ENCODE measurements around the gene SLC4A7. TPM values are rescaled to one million over a fixed set of nuclear protein-coding genes. Genes with fewer than 3 reads are reported as not detected.
"Not testable (repeated sequence)": the region's sequence is repeated elsewhere in the genome, so short reads cannot be mapped to it uniquely, and the experiment has no call there.

SLC4A7 gene
- total RNA-seq, 1 experiment from 2014 or later: 27.0 TPM

DNA sequence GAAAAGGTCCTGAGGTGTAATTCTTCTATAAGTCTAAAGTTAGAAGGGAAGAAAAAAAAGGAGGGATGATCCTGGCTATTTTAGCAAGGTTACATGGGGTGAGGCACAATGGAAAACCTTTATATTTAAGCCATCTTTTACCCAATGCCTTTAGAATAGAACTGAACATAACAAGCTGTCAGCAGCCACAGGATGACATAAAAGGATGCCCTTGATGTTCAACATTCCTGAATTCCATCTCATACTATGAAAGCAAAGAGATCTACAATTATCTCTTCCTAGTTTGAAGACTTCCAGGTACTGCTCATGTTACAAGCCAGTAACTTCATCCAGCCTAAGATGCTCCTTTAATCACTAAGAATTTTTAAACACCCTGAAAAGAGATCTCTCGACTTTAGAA, 141.9 kb downstream of the SLC4A7 start:
- no peak for DNase-seq (ENCODE audit: low spot score)
- in situ Hi-C loops (cut with HindIII; ENCODE audit: low sequenced_read_pairs): no loop called here

DNA sequence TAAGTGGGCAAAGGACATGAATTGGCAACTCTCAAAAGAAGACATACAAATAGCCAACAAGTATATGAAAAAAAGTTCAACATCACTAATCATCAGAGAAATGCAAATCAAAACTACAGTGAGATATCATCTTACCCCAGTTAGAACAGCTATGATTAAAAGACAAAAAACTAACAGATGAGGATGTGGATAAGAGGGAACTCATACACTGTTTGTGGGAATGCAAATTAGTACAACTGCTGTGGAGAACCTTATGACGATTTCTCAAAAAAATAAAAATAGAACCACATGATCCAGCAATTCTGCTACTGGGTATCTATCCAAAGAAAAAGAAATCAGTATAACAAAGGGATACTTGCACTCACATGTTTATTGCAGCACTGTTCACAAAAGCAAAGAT, 143.7 kb downstream of the SLC4A7 start:
- in situ Hi-C loops (cut with HindIII; ENCODE audit: low sequenced_read_pairs): no loop called here
- no peak for DNase-seq (ENCODE audit: low spot score)

DNA sequence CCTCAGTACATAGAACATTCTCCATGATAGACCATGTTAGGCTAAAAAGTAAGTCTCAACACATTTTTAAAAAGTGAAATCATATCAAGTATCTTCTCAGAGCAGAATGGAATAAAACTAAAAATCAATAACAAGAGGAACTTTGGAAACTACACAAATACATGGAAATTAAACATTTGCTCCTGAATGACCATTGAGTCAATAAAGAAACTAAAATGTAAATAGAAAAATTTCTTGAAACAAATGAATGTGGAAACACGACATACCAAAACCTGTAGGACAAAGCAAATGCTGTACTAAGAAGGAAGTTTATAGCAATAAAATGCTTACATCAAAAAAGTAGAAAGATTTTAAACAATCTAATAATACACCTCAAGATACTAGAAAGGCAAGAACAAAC, 148.6 kb downstream of the SLC4A7 start:
- in situ Hi-C loops (cut with HindIII; ENCODE audit: low sequenced_read_pairs): no loop called here
- DNase-seq (ENCODE audit: low spot score): no peak

DNA sequence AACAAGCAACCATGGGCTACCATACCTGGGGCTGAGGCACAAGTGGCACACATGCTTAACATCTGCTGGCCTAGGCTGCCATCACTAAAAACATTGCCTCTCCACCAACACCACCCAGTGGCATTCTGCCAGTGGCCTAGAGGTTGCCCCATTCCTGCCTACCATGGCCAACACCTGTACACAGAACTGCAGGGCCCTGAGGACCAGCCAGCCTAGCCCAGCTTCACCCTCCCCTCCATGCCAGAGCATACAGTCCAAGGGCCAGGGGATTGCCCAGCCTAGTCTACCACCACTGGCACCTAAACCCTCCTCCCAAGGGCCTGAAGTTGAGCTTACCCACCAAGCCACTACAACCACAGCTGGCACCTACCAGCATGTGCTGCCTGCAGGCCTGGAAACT, 150.3 kb downstream of the SLC4A7 start:
- in situ Hi-C loops (cut with HindIII; ENCODE audit: low sequenced_read_pairs): no loop called here
- DNase-seq (ENCODE audit: low spot score): no peak

DNA sequence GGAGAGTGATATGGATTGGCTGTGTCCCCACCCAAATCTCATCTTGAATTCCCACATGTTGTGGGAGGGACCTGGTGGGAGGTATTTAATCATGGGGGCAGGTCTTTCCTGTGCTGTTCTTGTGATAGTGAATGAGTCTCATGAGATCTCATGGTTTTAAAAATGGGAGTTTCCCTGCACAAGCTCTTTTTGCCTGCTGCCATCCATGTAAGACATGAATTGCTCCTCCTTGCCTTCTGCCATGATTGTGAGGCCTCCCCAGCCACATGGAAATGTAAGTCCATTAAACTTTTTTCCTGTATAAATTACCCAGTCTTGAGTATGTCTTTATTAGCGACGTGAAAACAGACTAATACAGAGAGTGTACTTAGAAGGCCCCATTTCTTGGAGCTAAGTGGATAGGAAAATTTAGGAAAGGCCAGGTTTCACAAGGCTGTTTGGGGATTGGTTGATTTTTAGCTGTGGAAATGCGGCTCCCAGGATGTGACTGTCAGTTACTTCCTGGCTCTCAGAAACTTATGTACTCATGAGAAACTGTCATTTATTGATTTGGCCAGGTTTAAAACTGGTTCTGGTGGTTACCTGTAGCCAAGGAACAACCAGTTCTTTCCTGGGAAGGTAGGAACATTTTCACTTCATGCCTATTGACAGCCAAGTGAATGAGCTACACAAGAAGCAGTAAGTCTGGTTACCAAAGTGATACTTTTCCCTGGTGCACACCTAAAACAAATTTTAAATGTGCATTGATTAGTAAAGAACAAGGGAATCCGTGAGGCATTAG, 155.0 kb downstream of the SLC4A7 start:
- in situ Hi-C loops (cut with HindIII; ENCODE audit: low sequenced_read_pairs); DNase-seq (ENCODE audit: low spot score): not testable (repeated sequence)

DNA sequence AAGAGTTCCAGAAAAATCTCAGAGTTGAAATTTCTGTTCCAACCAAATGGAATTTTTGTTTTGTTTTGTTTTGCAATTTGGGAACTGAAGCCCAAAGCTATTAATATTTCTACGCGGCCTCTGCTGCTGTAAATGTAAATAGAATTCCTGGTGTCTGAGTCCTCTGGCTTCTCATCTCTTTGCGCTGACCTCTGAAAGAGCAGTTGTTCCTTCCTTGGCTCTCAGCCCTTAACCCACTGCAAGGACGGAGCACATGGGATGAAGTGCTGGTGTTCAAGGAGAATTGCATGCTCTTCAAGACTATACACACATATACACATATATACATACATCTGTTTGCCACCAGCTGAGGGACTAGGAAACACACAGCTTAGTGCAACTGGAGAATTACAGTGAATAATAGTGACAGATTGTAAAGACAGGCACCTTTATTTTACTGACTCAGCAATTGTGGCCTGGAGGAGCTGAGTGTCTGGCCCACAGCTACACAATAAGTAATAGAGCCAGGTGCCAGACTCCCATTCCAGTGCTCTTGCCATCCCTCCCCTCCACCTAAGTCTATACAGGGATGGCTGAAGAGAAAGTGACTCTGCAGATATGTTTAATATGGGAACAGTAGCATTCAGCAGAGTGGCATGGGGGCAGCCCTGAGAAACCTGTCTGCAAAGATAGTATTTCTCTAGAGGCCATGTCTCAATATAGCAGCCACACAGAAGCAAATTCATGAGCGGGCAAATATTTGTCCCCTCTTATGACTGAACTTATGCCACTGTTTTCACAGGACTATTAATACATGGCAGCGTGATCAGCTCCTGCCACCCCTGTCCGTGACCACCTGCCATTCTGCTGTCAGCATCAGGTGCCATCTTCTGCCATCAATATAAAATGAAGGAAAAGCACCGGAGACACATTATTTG, 157.3 kb downstream of the SLC4A7 start:
- no peak for DNase-seq (ENCODE audit: low spot score)
- in situ Hi-C loops (cut with HindIII; ENCODE audit: low sequenced_read_pairs): no loop called here

DNA sequence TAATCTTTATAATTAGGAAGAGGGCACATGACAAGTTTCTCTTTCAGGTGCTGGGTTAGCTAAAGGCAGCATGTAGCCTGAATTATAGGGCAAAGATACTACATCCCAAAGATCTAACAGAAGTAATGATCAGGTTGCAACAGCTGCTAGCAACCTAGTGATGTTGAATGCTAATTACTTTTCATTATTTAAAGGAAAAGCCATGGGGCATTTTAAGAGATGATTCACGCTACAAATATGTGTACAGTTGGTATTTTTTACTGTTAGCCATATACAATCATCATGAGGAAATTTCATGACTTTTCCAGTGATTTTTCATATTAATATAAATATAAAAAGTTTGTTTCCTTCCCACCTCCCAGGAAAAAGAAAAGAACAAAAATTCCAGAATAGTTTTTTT, 158.0 kb downstream of the SLC4A7 start:
- no peak for DNase-seq (ENCODE audit: low spot score)
- in situ Hi-C loops (cut with HindIII; ENCODE audit: low sequenced_read_pairs): no loop called here

DNA sequence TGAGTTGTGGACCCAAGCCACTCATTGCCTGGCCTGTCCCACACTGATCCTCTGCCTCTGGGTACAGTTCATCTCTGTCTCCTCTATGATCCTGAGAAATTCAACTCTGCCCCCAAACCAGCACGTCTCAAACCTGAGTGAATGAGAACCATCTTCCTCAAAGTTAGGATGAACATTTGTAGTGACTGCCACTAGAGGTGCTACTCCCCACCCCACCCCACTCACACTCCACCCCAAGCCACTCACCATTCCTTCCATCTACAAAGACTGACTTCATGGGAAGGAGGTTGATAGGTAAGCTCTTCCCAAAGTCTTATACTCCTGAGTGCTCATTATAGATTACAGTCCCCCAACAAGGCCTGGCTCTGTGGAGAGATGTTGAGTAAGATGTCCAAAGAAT, 158.8 kb downstream of the SLC4A7 start:
- in situ Hi-C loops (cut with HindIII; ENCODE audit: low sequenced_read_pairs): no loop called here
- no peak for DNase-seq (ENCODE audit: low spot score)

DNA sequence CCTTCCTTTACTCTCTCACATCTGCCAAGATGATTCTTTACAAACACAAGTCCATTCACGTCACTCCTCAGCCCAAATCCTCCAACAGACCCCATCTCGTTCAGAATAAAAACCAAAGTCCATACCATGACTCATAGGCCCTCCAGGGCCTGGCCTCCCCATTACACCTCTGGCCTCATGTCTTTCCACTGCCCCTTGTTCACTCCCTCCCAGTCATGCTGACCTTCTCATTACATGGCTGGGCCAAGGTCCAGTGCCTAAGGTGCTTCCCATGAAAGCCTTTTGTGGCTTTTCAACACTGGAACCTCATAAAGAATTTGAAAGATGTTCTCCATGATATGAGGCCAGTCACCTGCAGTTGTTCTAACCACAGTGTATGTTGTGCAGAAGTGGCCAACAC, 159.5 kb downstream of the SLC4A7 start:
- in situ Hi-C loops (cut with HindIII; ENCODE audit: low sequenced_read_pairs): no loop called here
- DNase-seq (ENCODE audit: low spot score): no peak

DNA sequence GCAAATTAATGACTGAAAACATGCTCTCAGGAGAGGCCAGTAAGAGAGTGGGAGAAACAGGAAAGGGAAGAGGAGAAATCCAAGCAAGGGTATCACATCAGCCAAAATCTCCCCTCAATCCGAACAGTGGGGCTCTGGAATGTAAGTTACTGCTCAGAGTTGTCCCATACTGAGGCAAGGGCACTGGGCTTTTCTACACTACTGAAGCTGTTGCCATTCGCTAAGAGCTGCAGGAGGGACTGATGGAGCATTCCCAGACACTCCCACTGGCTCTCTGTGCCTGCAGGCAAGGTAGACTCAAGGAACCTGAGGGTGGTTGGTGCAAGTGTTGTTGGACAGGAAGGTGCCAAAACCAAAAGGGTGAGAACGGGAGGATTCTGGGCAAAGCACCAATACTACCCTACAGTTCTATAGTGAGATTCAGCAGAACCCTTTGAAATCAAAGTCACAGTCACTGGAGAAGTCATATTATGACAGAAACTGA, 161.1 kb downstream of the SLC4A7 start:
- in situ Hi-C loops (cut with HindIII; ENCODE audit: low sequenced_read_pairs): no loop called here
- DNase-seq (ENCODE audit: low spot score): no peak

Other genes with a start within 250 kb of the SLC4A7 start
- 0.51 and 2.9 TPM in 2 replicates for gene NEK10, start 115.0 kb downstream of the SLC4A7 start, total RNA-seq (2014; rRNA removed; shearing (Covaris generic))
- gene EOMES, start 237.9 kb upstream of the SLC4A7 start, total RNA-seq (2014; rRNA removed; shearing (Covaris generic)): 0.20 and 0.25 TPM in 2 replicates